DOHH2 (cell line): ENCODE results near the gene EZR.

ENCODE experiments used
- EZH2phosphoT487 ChIP-seq: fragments of 200-600 bp; sonication (generic); IDR thresholded peaks from 2 replicates; pipeline ENCODE4 v1.6.1; 2017; ENCODE audit warnings: borderline replicate concordance, mild to moderate bottlenecking, antibody characterized with exemption, low read length, moderate library complexity, mixed read lengths
- TF ChIP-seq, protein P1 (sequence below): fragments of 200-600 bp; sonication (generic); IDR thresholded peaks from one replicate; pipeline ENCODE4 v1.5.1; 2014; ENCODE audit warnings: antibody characterized with exemption, mild to moderate bottlenecking, low read depth, low read length; ENCODE audit not compliant: poor library complexity, severe bottlenecking

DNA sequence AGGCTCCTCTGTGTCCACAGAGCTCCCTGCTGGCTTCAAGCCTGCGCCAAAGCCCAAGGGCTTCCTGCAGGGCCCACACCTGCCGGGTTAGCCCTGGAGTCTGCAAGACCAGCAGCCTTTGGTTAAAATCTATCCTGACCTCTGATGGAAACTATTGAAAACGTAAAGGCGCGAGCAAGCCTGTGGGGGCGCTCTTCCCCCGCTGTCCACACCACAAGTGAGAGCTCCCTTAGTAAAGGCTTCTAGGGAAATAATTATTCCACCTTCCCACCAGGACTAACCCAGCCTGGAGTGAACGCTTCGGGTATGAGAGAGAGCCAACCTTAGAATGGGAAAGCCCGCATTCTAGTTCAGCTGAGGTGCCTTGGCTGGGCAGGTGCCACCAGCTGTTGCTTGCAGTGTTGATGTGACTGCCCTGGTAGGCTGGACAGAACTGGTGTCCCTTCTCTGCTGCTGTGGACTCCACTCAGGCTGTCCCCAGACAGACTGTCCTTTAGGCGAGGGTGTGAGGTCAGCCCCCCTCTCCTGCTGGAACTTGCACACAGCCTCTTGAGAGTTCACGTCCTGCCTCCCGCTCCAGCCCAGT lies 100.6 kb downstream of the EZR start:
- TF ChIP-seq, protein P1, sequence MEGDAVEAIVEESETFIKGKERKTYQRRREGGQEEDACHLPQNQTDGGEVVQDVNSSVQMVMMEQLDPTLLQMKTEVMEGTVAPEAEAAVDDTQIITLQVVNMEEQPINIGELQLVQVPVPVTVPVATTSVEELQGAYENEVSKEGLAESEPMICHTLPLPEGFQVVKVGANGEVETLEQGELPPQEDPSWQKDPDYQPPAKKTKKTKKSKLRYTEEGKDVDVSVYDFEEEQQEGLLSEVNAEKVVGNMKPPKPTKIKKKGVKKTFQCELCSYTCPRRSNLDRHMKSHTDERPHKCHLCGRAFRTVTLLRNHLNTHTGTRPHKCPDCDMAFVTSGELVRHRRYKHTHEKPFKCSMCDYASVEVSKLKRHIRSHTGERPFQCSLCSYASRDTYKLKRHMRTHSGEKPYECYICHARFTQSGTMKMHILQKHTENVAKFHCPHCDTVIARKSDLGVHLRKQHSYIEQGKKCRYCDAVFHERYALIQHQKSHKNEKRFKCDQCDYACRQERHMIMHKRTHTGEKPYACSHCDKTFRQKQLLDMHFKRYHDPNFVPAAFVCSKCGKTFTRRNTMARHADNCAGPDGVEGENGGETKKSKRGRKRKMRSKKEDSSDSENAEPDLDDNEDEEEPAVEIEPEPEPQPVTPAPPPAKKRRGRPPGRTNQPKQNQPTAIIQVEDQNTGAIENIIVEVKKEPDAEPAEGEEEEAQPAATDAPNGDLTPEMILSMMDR: peak; percentile 64
- TF ChIP-seq EZH2phosphoT487: no peak
